ENCODE data around the gene HOMER2. TPM values are rescaled to one million over a fixed set of nuclear protein-coding genes. Genes with fewer than 3 reads are reported as not detected.

Gene HOMER2
- total RNA-seq, 1 donor from 2014 or later, result 31.2 TPM

Other genes starting within 250 kb of the HOMER2 start
- gene AP3B2, start 242.8 kb downstream of the HOMER2 start, total RNA-seq, result 45.7 TPM
- gene FSD2, start 146.7 kb downstream of the HOMER2 start, total RNA-seq, result not detected
- 6.6 TPM for gene WHAMM, start 143.1 kb downstream of the HOMER2 start, total RNA-seq
- gene RAMAC, start 33.5 kb upstream of the HOMER2 start, total RNA-seq, result 21.9 TPM
- 6.1 TPM for gene C15orf40, start 58.9 kb upstream of the HOMER2 start, total RNA-seq
- gene BTBD1, start 114.5 kb upstream of the HOMER2 start, total RNA-seq, result 136 TPM
- 27.3 TPM for gene TM6SF1, start 154.9 kb upstream of the HOMER2 start, total RNA-seq